ENCODE measurements around the gene ALDH7A1.
"Not testable (repeated sequence)": the region's sequence is repeated elsewhere in the genome, so short reads cannot be mapped to it uniquely, and the experiment has no call there.

The ALDH7A1 gene

GRCh38 chr5:126591549-126591948 is 3.5 kb downstream of the ALDH7A1 start:
- no peak for DNase-seq

DNA sequence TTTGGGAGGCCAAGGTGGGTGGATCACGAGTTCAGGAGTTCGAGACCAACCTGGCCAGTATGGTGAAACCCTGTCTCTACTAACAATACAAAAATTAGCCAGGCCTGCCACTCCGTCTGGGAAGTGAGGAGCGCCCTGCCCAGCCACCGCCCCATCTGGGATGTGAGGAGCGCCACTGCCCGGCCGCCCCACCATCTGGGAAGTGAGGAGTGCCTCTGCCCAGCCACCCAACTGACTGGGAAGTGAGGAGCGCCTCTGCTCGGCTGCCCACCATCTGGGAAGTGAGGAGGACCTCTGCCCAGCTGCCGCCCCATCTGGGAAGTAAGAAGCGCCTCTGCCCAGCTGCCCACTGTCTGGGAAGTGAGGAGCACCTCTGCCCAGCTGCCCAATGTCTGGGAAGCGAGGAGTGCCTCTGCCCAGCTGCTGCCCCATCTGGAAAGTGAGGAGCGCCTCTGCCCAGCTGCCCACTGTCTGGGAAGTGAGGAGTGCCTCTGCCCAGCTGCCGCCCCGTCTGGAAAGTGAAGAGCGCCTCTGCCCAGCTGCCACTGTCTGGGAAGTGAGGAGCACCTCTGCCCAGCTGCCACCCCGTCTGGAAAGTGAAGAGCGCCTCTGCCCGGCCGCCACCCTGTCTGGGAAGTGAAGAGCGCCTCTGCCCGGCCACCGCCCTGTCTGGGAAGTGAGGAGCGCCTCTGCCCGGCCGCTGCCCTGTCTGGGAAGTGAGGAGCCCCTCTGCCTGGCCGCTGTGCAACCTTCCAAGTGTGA is 5.3 kb downstream of the ALDH7A1 start:
- no peak for DNase-seq

- no peak for DNase-seq
Observed at GRCh38 chr5:126587551-126588390, 7.2 kb downstream of the ALDH7A1 start.

DNA sequence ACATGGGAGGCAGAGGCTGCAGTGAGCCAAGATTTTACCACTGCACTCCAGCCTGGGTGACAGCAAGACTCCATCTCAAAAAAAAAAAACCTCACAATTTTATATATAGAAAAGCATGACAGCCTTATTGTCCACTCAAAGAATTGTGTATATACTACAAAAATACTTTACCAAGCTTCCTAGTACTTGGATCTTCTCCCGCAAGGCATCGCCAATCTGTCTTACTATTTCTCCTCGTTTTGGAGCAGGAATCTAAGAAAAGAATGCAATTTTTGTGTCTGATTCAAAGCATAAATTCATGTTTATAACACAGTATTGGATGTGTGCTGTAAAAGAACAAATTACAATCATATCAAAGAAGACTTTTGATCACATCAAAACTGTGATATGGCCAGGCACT is 11.3 kb downstream of the ALDH7A1 start:
- no peak for DNase-seq

- no peak for DNase-seq
Observed at GRCh38 chr5:126579716-126580115, 15.3 kb downstream of the ALDH7A1 start.

DNA sequence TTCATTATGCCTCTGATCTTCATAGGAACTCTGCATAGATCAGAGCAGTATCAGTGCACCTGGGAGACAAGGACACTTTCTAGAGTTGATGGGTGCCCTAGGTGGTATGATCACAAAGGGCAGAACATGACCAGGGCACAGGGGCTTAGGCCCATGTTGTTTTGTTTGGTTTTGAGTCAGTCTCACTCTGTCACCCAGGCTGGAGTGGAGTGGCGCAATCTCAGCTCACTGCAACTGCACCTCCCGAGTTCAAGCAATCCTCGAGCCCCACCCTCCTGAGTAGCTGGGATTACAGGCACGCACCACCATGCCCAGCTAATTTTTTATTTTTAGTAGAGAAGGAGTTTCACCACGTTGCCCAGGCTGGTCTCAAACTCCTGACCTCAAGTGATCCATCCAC is 17.6 kb downstream of the ALDH7A1 start:
- DNase-seq = no peak

GRCh38 chr5:126576974-126577373 is 18.0 kb downstream of the ALDH7A1 start:
- no peak for DNase-seq

GRCh38 chr5:126575644-126576043 is 19.4 kb downstream of the ALDH7A1 start:
- DNase-seq = no peak

- no peak for DNase-seq
Observed at GRCh38 chr5:126568206-126568755, 26.7 kb downstream of the ALDH7A1 start.

DNA sequence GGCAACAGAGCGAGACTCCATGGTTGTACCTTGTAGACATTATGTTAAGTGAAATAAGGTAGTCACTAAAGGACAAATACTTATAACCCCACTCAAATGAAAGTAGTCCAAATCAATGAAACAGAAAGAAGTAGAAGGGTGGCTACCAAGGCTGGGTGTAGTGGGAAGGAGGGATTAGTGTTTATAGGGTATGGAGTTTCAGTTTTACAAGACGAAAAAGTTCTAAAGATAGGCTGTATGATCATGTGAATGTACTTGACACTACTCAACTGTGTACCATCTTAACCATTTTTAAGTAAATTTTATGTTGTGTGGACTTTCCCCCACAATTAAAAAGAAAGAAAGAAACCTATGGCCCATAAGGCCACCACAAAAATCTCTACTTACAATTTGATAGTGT is 32.2 kb downstream of the ALDH7A1 start:
- no peak for DNase-seq

DNA sequence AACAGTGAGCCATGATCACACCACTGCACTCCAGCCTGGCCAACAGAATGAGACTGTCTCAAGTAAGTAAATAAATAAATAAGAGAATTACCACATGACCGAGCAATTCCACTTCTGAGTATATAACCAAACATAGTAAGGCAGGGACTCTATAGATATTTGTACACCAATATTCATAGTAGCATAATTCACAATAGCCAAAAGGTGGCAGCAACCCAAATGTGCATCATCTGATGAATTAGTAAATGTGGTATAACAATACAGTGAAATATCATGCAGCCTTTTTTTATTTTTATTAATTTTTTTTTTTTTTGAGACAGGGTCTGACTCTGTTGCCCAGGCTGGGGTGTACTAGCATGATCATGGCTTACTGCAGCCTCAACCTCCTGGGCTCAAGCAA is 33.1 kb downstream of the ALDH7A1 start:
- no peak for DNase-seq

- DNase-seq = not testable (repeated sequence)
Observed at GRCh38 chr5:126555101-126555500, 39.9 kb downstream of the ALDH7A1 start.

- DNase-seq = no peak
Observed at GRCh38 chr5:126552614-126553013, 42.4 kb downstream of the ALDH7A1 start.

DNA sequence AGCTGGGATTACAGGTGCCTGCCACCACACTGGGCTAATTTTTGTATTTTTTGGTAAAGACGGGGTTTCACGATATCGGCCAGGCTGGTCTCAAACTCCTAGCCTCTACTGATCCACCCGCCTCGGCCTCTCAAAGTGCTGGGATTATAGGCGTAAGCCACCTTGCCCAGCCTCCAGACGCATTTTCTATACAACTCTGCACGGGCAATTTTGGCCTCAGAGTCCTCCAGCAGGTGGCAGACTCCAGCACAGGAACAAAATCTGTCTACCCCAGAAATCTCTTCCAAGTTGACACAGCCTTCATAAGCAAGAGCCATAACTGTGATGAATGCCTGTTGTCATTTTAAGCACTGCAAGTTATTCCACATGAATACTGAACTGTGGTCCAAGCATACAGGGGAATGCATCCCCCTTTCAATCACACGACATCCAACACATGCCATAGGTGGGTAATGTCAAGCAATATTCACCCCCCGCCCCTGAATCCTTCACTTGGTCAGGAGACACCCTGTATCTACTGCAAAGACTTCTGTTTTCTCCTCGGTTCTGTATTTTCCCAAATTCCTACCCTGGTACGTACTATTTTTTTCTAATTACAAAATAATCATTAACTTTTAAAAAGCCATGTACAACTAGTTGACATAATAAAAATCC is 50.8 kb downstream of the ALDH7A1 start:
- DNase-seq = no peak

- DNase-seq = no peak
Observed at GRCh38 chr5:126543660-126544059, 51.4 kb downstream of the ALDH7A1 start.

- no peak for DNase-seq
Observed at GRCh38 chr5:126543009-126543408, 52.0 kb downstream of the ALDH7A1 start.

- no peak for DNase-seq
Observed at GRCh38 chr5:126542441-126542840, 52.6 kb downstream of the ALDH7A1 start.

DNA sequence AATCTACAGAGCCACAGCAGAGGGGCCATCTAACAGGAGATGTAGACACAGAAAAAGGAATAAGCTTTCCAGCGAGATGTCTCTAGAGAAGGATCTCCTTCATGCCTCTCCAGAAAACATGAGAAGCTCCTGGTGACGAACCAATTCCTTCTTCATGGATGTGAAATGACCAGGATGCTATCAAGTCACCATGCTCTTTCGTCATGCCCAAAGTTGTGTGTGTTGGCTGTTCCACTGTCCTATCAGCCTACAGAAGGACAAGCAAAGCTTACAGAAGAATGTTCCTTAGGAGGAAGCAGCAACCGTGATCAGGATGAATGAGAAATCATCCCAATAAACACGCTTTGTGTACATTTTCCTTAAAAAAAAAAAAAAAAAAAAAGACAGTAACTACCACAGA is 54.4 kb downstream of the ALDH7A1 start:
- no peak for DNase-seq

- no peak for DNase-seq
Observed at GRCh38 chr5:126538579-126538978, 56.4 kb downstream of the ALDH7A1 start.

GRCh38 chr5:126536874-126537273 is 58.1 kb downstream of the ALDH7A1 start:
- no peak for DNase-seq

GRCh38 chr5:126535856-126536545 is 59.0 kb downstream of the ALDH7A1 start:
- DNase-seq = no peak

DNA sequence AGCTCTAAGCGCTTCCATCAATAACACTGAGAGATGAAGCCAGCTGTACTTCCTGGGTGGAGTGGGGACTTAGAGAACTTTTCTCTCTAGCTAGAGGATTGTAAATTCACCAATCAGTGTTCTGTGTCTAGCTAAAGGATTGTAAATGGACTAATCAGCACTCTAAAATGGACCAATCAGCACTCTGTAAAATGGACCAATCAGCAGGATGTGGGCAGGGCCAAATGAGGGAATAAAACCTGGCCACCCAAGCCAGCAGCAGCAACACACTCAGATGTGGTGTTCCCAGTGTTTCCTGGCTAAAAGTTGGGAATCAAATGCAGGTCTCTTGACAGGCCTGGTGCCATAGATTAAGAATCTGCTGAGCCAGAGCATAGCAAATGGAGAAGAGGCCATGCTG is 60.5 kb downstream of the ALDH7A1 start:
- no peak for DNase-seq
